ENCODE results near the gene TMEM106B.

The TMEM106B gene

GRCh38 chr7:12257582-12257981 lies 46.5 kb downstream of the TMEM106B start:
- Histone ChIP-seq H3K27ac (ENCODE audit: low read depth, low read length) (no peak overlapping the region), H3K9ac (ENCODE audit: low read depth, low read length) (no peak overlapping the region), H3K4me3 (ENCODE audit: low read depth, low read length) (no peak overlapping the region)

DNA sequence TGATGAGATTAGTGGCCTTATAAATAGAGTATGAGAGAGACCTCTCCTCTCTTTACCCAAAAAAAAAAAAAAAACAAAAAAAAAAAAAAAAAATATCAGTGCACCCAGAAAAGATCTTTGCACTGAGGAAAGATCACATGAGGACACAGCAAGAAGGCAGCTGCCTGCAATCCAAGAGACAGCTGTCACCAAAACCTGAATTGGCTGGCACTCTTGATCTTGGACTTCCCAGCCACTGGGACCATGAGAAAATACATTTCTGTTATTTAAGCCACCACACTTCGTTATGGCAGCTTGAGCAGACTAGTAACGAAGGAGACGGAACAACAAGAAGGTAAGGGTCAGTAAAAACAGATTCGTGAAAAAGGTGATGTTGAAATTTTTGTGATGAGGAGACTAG lies 47.0 kb downstream of the TMEM106B start:
- H3K27me3 ChIP-seq (ENCODE audit: control insufficient read depth, insufficient read depth, low read length), result no peaks in the 10 kb centered on the region
- H3K27ac ChIP-seq (ENCODE audit: low read depth, low read length), result no peak overlapping the region
- no peaks in the 10 kb centered on the region for H3K4me1 ChIP-seq (ENCODE audit: control insufficient read depth, insufficient read depth, low read length)
- no peaks in the 10 kb centered on the region for H3K9me3 ChIP-seq (ENCODE audit: control insufficient read depth, insufficient read depth, low read length)
- no peak overlapping the region for H3K9ac ChIP-seq (ENCODE audit: low read depth, low read length)
- H3K36me3 ChIP-seq (ENCODE audit: control insufficient read depth, insufficient read depth, low read length), result no peaks in the 10 kb centered on the region
- no peak overlapping the region for H3K4me3 ChIP-seq (ENCODE audit: low read depth, low read length)

More at GRCh38 chr7:12257582-12257981, 46.5 kb downstream of the TMEM106B start:
- Histone ChIP-seq H3K27me3 (ENCODE audit: control insufficient read depth, insufficient read depth, low read length) (no peaks in the 10 kb centered on the region), H3K4me1 (ENCODE audit: control insufficient read depth, insufficient read depth, low read length) (no peaks in the 10 kb centered on the region), H3K9me3 (ENCODE audit: control insufficient read depth, insufficient read depth, low read length) (no peaks in the 10 kb centered on the region), H3K36me3 (ENCODE audit: control insufficient read depth, insufficient read depth, low read length) (no peaks in the 10 kb centered on the region)

DNA sequence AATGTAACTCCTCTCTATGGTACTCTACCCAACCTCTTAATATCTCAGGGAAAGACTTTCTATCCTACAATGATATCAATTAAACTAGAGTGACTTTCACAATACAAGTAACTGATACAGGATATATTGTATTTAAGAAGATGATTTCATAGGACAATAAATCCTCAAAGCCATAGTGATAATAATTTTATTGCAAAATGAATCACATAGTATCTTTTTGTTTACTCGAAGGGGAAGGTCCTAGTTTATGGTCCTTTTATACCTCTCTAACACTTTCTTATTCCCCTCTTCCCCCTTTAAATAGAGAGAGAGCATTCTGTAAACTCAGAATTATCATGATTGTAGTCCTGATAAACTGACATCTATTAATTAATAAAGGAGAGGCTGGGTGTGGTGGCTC lies 56.4 kb downstream of the TMEM106B start:
- Histone ChIP-seq H3K9me3 (ENCODE audit: control insufficient read depth, insufficient read depth, low read length) (no peaks in the 10 kb centered on the region), H3K27me3 (ENCODE audit: control insufficient read depth, insufficient read depth, low read length) (no peaks in the 10 kb centered on the region), H3K9ac (ENCODE audit: low read depth, low read length) (no peak overlapping the region), H3K4me1 (ENCODE audit: control insufficient read depth, insufficient read depth, low read length) (no peaks in the 10 kb centered on the region), H3K27ac (ENCODE audit: low read depth, low read length) (no peak overlapping the region), H3K36me3 (ENCODE audit: control insufficient read depth, insufficient read depth, low read length) (no peaks in the 10 kb centered on the region), H3K4me3 (ENCODE audit: low read depth, low read length) (no peak overlapping the region)

- no peak overlapping the region for H3K27ac ChIP-seq (ENCODE audit: low read depth, low read length)
- no peak overlapping the region for H3K4me3 ChIP-seq (ENCODE audit: low read depth, low read length)
- no peaks in the 10 kb centered on the region for H3K9me3 ChIP-seq (ENCODE audit: control insufficient read depth, insufficient read depth, low read length)
- no peaks in the 10 kb centered on the region for H3K27me3 ChIP-seq (ENCODE audit: control insufficient read depth, insufficient read depth, low read length)
- H3K36me3 ChIP-seq (ENCODE audit: control insufficient read depth, insufficient read depth, low read length), result no peaks in the 10 kb centered on the region
- H3K9ac ChIP-seq (ENCODE audit: low read depth, low read length), result no peak overlapping the region
- no peaks in the 10 kb centered on the region for H3K4me1 ChIP-seq (ENCODE audit: control insufficient read depth, insufficient read depth, low read length)
Observed at GRCh38 chr7:12269100-12269895, 58.2 kb downstream of the TMEM106B start.

DNA sequence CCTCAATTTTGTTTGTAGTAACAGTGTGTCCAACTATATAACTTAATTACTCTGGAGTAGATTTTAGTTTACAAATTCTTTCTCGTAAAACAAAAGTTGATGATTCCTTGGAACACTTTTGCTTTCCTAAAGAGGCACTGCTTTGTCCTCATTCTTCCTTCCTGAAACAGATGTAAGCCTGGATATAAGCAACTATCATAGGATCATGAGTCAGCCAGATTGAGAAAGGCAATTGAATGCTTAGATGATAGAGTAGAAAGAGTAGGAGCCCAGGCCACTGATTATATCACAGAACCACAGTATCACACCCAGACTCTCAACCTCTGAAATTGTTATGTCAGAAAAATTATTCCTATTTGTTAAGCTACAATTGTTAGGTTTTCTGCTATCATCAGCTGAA lies 69.9 kb downstream of the TMEM106B start:
- H3K9ac ChIP-seq (ENCODE audit: low read depth, low read length), result no peak overlapping the region
- no peak overlapping the region for H3K4me3 ChIP-seq (ENCODE audit: low read depth, low read length)
- H3K27me3 ChIP-seq (ENCODE audit: control insufficient read depth, insufficient read depth, low read length), result no peaks in the 10 kb centered on the region
- no peak overlapping the region for H3K27ac ChIP-seq (ENCODE audit: low read depth, low read length)
- H3K36me3 ChIP-seq (ENCODE audit: control insufficient read depth, insufficient read depth, low read length), result no peaks in the 10 kb centered on the region
- no peaks in the 10 kb centered on the region for H3K4me1 ChIP-seq (ENCODE audit: control insufficient read depth, insufficient read depth, low read length)
- H3K9me3 ChIP-seq (ENCODE audit: control insufficient read depth, insufficient read depth, low read length), result 0 out of 2 replicates have a peak, but pooled peaks cover 3% of the 10 kb centered on the region

DNA sequence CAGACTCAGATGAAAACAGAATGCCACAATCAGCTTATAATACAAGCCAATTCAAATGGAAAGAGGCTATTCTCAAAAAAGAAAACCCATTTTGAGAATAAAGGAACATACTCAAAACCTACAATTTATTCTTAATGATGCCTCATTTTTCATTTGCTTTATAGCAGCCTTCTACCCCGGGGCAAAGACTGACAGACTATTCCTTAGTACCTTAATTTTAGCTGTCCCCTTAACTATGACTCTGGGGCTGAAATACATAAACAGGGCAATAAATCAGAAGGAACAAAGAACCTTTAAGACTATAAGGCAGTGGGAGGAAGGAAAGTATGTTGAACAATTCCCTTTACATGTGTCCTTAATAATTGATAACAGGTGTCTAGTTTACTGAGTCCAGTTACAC lies 76.8 kb downstream of the TMEM106B start:
- Histone ChIP-seq H3K27ac (ENCODE audit: low read depth, low read length) (no peak overlapping the region), H3K9ac (ENCODE audit: low read depth, low read length) (no peak overlapping the region), H3K4me1 (ENCODE audit: control insufficient read depth, insufficient read depth, low read length) (no peaks in the 10 kb centered on the region)

DNA sequence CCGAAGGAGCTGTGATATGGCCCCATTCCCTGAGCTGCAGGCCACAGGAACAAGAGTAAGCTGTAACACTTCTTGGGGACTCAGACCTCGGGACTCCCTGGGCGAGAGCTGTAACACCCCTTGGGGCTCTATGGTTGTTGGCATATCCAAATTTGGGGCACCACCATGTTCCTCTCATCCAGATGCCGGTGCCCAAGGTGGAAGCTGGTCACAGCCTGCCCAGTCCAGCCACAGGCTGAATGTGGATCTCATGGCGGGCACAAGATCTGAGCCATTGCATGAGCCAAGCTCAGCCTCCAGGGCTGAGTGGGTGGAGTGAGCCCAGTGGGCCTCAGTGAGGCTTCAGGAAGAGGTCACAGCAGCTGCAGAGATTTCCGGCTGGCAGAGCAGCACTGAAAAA lies 78.9 kb downstream of the TMEM106B start:
- Histone ChIP-seq H3K9me3 (ENCODE audit: control insufficient read depth, insufficient read depth, low read length) (peaks cover 28% of the 10 kb centered on the region), H3K4me1 (ENCODE audit: control insufficient read depth, insufficient read depth, low read length) (no peaks in the 10 kb centered on the region), H3K36me3 (ENCODE audit: control insufficient read depth, insufficient read depth, low read length) (no peaks in the 10 kb centered on the region), H3K9ac (ENCODE audit: low read depth, low read length) (no peak overlapping the region), H3K4me3 (ENCODE audit: low read depth, low read length) (no peak overlapping the region), H3K27me3 (ENCODE audit: control insufficient read depth, insufficient read depth, low read length) (no peaks in the 10 kb centered on the region), H3K27ac (ENCODE audit: low read depth, low read length) (no peak overlapping the region)

More for the DNA sequence above, 76.8 kb downstream of the TMEM106B start:
- Histone ChIP-seq H3K4me3 (ENCODE audit: low read depth, low read length) (no peak overlapping the region), H3K27me3 (ENCODE audit: control insufficient read depth, insufficient read depth, low read length) (no peaks in the 10 kb centered on the region), H3K36me3 (ENCODE audit: control insufficient read depth, insufficient read depth, low read length) (no peaks in the 10 kb centered on the region), H3K9me3 (ENCODE audit: control insufficient read depth, insufficient read depth, low read length) (peaks cover 28% of the 10 kb centered on the region)

DNA sequence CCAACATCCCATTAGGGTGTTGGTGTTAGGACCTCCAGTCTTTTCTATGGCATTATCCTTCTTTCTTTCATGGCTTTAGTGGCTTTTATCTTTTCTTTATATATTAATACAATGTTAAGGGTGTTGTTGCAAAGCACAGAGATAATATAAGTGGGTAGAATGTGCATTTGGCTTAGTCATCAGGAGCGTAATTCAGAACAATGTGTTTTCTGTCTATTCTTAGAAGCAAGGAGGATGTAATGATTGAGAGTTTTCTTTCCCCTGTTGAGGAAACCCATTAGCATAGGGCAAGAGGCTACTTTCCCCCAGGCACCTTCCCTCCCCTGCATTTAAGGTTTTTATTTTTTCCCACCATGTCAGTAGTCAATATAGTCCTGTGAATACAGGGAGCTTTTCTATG lies 79.7 kb downstream of the TMEM106B start:
- H3K27ac ChIP-seq (ENCODE audit: low read depth, low read length), result no peak overlapping the region
- peaks cover 28% of the 10 kb centered on the region for H3K9me3 ChIP-seq (ENCODE audit: control insufficient read depth, insufficient read depth, low read length)
- H3K9ac ChIP-seq (ENCODE audit: low read depth, low read length), result no peak overlapping the region

DNA sequence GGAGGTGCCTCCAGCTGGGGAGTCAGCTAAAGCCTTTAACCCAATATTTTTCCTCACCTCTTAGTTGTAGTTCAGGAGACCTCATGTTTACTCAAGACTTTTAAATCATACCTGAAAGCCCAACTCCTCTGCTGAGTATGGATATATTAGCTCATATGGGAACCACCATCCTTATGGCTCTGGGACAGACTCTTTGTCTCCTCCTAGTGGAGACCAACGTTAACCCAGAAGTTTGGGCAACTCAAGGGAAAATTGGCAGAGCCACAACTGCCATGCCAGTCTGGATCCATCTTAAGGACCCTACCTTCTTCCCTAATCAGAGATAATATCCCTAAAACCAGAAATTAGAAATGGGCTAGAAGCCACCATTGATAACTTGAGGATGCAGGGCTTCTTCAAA lies 80.8 kb downstream of the TMEM106B start:
- Histone ChIP-seq H3K4me3 (ENCODE audit: low read depth, low read length) (no peak overlapping the region), H3K9me3 (ENCODE audit: control insufficient read depth, insufficient read depth, low read length) (peaks cover 28% of the 10 kb centered on the region), H3K4me1 (ENCODE audit: control insufficient read depth, insufficient read depth, low read length) (no peaks in the 10 kb centered on the region), H3K27ac (ENCODE audit: low read depth, low read length) (no peak overlapping the region), H3K36me3 (ENCODE audit: control insufficient read depth, insufficient read depth, low read length) (no peaks in the 10 kb centered on the region), H3K27me3 (ENCODE audit: control insufficient read depth, insufficient read depth, low read length) (no peaks in the 10 kb centered on the region), H3K9ac (ENCODE audit: low read depth, low read length) (no peak overlapping the region)

More for the DNA sequence above, 79.7 kb downstream of the TMEM106B start:
- no peaks in the 10 kb centered on the region for H3K36me3 ChIP-seq (ENCODE audit: control insufficient read depth, insufficient read depth, low read length)
- H3K4me3 ChIP-seq (ENCODE audit: low read depth, low read length), result no peak overlapping the region
- H3K4me1 ChIP-seq (ENCODE audit: control insufficient read depth, insufficient read depth, low read length), result no peaks in the 10 kb centered on the region
- no peaks in the 10 kb centered on the region for H3K27me3 ChIP-seq (ENCODE audit: control insufficient read depth, insufficient read depth, low read length)

All from HUES48 (cell line).